ENCODE results near the gene C1QTNF6.

Gene C1QTNF6

GRCh38 chr22:37186997-37187522 is 987 bp downstream of the C1QTNF6 start:
- peak; percentile 36 for DNase-seq

- DNase-seq, result peak; percentile 95
These were observed 1.6 kb downstream of the C1QTNF6 start for GRCh38 chr22:37186228-37186996.

DNA sequence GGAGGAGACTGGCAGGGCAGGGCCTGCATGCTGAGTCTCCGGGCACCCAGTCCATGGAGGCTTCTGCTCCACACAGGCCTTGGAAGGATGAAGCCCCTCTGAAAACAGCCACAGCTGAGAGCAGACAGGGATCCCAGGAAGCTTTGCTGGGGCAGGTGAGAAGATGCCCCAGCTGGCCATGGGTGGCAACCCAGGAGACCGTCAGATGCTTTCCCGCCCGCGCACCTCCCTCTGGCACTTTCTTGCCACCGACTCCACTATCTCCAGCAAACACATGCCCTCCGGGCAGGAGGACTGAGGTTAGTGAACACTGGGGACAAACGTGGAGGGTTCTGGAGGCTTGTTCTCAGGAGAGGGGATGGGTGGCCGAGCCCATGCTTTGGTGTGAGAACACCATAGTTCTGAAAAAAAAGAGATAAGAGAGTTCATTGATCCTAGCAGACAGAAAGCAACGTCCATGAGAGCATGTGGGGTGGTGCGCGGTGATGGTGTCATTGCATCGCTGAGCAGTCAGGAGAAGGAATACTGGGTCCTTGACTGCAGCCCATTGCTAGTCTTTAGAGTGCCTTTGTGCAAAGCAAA is 2.3 kb downstream of the C1QTNF6 start:
- DNase-seq, result no peak

DNA sequence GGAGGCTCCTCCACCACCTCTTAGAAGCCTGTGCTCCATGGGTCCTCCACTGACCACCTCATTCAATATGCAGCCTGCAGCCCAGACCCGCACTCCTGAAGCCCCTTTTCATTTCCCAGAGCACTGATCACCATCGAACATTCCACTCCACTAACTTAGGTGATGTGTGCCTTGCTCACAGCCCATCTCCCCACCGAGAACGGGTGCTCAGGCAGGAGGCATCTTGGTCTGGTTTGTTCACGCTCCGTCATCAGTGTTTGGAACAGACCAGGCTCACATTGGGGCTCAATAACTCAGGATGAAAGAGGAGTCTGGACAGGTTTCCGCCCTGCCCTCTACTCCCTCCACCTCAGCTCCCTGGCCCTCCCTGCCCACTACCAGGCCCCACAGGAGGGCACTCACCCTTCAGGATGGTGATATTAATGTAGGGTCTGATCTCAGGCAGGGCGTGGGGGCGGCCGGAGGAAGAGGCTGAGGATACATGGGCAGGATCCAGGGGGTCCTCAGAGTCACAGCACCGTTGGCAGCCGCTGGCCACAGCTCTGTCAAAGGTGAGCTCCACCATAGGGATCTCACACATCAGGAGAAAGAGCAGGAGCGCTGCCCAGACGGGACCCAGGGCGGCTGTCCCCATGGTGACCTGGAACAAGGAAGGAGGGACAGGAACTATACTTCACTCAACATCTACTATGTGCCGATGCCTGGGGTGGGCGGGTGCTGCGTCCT is 3.1 kb downstream of the C1QTNF6 start:
- no peak for DNase-seq

- DNase-seq, result no peak
These were observed 3.7 kb downstream of the C1QTNF6 start for GRCh38 chr22:37184380-37184755.

DNA sequence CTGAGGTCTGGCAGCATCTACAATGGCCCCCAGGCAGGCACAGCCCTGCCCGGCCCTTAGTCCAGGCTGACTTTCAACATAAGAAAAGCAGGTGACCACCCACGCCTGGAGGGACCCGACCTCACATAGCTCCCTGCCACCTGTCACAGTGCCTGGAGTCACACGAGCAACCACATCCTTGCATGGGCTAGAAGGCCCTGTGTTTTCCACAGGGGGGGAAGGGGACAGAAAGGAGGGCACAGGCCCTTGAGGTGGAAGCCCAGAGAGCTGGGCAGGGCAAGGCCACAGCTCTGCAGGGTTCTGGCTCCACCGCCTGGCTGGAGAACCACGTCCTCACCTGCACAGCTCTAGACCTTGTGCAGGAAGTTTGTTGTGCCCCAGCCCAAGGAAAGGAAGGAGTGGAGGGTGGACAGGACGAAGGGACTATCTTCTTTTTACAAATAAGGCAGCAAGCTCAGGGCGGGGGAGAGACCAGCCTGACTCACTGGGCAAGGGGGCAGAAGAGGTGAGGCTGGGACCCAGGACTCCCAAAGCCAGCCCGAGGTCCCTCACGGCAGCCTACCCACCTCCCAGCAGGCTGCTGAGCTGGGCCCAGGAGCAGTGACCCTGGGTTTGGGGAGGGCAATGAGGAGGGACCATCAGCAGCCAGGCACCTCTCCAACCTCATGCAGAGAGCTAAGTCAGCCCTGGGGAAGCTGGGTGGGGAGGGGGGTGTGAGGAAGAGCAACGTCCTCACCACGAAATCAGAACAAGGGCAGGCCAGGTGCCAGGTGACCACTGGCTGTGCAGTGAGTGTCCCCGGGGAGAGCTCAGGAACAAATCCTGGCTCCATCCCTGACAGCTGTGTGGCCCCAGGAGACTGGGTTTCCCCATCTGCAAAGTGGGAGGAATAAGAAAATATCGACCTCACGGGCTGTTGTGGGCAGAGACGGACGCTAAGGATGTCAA is 4.3 kb downstream of the C1QTNF6 start:
- no peak for DNase-seq

- DNase-seq, result no peak
These were observed 5.2 kb downstream of the C1QTNF6 start for GRCh38 chr22:37182949-37183245.

- DNase-seq, result no peak
These were observed 5.7 kb downstream of the C1QTNF6 start for GRCh38 chr22:37182101-37182948.

DNA sequence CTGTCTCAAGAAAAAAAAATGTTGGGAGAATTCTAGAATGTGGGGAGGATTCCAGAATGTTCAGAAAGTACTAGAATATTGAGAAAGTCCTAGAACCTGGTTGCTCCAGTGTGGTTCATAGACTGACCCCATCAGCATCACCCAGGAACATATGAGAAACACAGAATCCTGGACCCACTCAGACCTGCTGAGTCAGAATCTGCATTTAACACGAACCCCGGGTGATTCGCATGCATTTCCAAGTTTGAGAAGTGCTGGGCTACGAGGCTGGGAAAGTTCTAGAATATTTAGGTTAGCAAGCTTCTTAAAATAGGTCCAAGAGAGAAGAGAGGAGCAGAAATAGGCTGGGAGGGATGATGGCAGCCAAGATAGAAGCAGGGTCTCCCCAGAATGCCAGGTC is 6.4 kb downstream of the C1QTNF6 start:
- DNase-seq, result no peak

GRCh38 chr22:37180531-37181231 is 7.4 kb downstream of the C1QTNF6 start:
- no peak for DNase-seq

DNA sequence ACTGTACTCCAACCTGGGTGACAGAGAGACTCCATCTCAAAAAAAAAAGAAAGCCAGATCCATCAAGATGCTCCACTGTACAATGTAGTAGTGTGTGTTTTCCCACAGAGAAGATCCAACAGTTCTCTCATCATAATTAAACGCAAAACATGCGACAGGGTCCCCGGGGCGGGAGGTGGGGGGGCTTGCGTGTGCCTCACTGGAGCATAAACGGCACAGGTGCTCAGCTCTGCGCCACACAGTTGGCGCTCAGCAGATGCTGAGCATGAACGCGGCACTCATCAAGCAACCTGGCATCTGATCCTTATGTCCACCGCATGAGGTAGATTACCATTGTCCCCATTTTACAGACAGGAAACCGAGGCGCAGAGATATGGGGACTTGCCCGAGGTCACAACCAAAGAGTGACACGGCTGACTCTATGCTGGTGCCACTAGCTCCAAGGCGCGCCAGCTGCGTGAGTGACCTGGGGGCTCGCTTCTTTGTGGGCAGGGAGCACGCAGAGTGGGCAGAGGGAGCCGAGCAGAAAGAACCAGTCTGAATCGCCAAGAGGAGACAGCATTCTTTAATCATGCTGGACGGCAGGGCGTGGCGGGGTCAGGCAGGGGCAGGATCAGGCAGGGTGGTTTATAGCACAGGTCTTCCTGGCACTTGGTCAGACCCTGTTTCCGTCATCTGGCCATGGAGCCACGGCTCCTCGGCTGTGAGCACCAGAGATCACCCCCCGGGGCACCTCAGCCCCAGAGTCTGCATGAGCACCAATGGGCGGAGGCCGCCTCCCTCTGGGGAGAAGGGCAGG is 8.2 kb downstream of the C1QTNF6 start:
- DNase-seq, result no peak

- no peak for DNase-seq
These were observed 8.9 kb downstream of the C1QTNF6 start for GRCh38 chr22:37179126-37179470.

DNA sequence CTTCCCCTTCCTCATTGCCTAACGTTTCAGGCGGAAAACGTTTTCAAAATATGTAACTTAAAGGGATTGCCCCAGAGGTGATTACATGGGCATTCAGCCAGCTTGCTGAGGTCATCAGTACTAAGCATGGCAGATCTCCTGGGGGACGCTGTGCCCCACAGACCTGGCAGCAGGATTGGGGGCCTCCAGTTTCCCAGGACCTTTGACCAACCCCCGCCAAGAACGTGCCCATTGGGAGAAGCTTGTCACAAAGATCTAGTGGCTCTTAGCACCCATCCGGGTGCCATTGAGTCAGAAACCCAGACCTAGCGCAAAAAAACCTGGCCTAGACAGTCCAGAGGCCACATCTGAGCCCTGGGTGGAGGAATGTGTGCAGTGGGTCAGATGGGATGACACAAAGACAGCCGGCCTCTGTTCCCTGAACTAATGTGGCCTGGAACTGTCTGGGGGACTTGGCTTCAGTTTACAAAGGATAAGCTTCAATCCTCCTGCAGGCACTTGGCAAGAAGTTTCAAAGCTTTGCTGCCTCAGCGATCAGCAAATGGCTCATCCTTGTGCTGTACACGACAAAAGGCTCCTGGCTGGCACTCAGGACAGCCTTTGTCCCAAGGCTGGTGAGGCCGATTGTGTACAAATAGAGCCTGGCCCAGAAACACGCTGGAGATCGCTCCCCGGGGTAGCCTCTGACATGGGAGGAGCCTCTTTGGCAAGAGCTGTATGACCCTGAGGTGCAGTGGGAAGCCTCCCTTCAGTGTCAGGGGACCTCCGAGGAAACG is 9.5 kb downstream of the C1QTNF6 start:
- DNase-seq, result no peak

DNA sequence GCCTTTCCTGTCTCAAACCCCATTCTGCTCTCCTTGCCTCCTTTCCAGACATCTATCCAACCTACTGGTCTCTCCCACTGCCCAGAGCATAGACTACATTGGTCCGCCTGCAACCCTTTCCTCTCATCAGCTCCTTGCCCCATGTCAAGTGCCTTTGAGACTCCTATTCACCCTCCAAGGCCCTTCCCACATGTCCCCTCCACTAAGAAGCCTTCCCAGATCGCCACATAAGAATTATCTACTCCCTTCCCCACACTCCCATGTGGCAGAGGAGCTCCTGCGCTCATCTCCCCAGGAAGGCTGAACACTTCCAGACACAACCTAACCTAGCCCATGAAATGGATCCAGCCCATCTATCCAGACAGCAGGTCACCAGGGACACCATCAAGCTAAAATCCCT is 10.3 kb downstream of the C1QTNF6 start:
- DNase-seq, result no peak

DNA sequence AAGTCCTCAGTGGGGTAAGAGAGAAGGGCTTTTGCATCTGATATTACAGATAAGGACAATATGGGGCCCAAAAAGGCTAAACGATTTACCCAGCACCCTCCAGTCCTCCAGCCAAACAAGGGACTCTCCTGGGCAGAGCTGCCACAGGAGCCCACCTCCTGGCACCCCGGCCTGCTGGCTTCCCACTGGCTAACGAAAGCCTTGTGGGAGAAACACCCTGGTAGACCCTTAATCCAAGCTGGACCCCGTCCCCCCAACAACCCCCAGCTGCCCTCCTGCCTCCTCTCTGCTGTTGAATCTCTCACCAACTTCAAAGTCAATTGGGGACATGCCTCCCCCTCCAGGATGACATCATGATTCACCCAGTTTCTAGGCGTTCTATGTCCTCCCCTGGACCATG is 10.8 kb downstream of the C1QTNF6 start:
- no peak for DNase-seq

GRCh38 chr22:37176464-37177061 is 11.5 kb downstream of the C1QTNF6 start:
- peak; percentile 78 for DNase-seq

DNA sequence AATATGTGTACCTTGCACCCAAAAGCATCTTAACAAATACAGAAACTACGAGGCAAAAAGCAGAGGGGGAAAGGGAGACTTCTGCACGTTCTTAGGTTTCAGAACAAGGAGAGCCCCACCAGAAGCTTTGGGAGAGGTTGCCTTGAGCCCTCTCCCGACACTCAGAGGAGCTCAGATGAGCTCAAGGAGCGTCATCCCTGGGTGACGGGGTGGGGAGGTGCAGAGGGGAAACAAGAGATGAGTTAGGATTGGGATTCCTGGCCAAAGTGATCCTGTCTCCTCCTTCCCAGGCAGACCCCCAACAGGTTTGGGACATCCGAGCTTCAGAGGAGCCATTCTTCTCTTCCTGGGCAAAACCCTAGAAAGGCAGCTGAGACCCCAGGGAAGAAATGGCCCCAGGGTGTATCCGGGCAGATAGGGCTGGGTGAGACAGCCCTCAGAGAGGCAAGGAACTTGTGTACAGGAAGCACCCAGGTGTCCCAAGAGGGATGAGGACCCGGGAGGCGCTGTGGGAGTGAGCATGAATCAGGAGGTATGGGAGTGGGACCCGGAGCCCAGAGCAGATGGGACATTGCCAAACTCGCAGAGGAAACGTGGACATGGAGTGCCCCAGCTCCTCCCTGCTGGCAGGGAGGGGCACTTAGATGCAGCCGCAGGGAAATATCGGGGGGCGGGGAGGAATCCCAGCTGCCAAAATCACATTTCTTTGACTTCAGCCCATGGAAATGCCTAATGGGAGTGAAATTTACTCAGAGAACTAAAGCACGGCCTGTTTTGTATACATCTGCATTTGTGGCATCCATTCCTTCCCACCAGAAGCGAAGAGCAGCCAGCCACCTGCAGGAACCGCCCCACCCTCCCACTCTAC is 12.4 kb downstream of the C1QTNF6 start:
- no peak for DNase-seq

DNA sequence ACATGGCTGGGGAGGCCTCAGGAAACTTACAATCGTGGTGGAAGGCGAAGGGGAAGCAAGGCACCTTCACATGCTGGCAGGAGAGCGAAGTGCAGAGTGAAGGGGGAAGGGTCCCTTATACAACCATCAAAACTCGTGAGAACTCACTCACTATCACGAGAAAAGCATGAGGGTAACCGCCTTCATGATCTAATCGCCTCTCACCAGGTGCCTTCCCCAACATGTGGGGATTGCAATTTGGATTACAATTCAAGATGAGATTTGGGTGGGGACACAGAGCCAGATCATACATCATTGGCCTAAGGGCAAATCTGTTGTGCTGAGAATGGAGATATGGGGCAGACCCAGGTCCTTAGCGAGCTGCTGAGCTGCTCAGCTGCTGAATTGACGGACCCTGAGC is 13.1 kb downstream of the C1QTNF6 start:
- DNase-seq, result no peak

Measured in OCI-M1 (cell line).